ENCODE measurements around the gene MAP4K3. TPM values are rescaled to one million over a fixed set of nuclear protein-coding genes. Genes with fewer than 3 reads are reported as not detected.
"Not testable (repeated sequence)": the region's sequence is repeated elsewhere in the genome, so short reads cannot be mapped to it uniquely, and the experiment has no call there.

The MAP4K3 gene
- total RNA-seq, 1 donor from 2014 or later = 59.2 TPM

GRCh38 chr2:39301352-39301751 lies 135.7 kb downstream of the MAP4K3 start:
- no peak for DNase-seq

GRCh38 chr2:39300044-39300978 lies 136.8 kb downstream of the MAP4K3 start:
- no peak for DNase-seq

- no peak for DNase-seq
Observed at GRCh38 chr2:39290433-39290832, 146.7 kb downstream of the MAP4K3 start.

GRCh38 chr2:39289609-39290008 lies 147.5 kb downstream of the MAP4K3 start:
- no peak for DNase-seq

GRCh38 chr2:39283561-39283960 lies 153.5 kb downstream of the MAP4K3 start:
- DNase-seq = no peak

GRCh38 chr2:39281391-39281790 lies 155.7 kb downstream of the MAP4K3 start:
- DNase-seq = no peak

- DNase-seq = no peak
Observed at GRCh38 chr2:39275016-39275415, 162.1 kb downstream of the MAP4K3 start.

GRCh38 chr2:39269941-39270340 lies 167.1 kb downstream of the MAP4K3 start:
- DNase-seq = no peak

GRCh38 chr2:39266916-39267434 lies 170.1 kb downstream of the MAP4K3 start:
- DNase-seq = no peak

GRCh38 chr2:39266139-39266805 lies 170.8 kb downstream of the MAP4K3 start:
- no peak for DNase-seq

GRCh38 chr2:39265315-39265714 lies 171.8 kb downstream of the MAP4K3 start:
- no peak for DNase-seq

- DNase-seq = no peak
Observed at GRCh38 chr2:39264733-39265132, 172.4 kb downstream of the MAP4K3 start.

GRCh38 chr2:39260087-39260486 lies 177.0 kb downstream of the MAP4K3 start:
- no peak for DNase-seq

GRCh38 chr2:39256040-39256439 lies 181.0 kb downstream of the MAP4K3 start:
- DNase-seq = no peak

GRCh38 chr2:39252888-39253518 lies 184.1 kb downstream of the MAP4K3 start:
- no peak for DNase-seq

GRCh38 chr2:39247512-39248043 lies 189.5 kb downstream of the MAP4K3 start:
- DNase-seq = no peak

GRCh38 chr2:39246382-39246980 lies 190.6 kb downstream of the MAP4K3 start:
- no peak for DNase-seq

- DNase-seq = not testable (repeated sequence)
Observed at GRCh38 chr2:39244963-39245625, 192.0 kb downstream of the MAP4K3 start.

- DNase-seq = not testable (repeated sequence)
Observed at GRCh38 chr2:39244241-39244862, 192.7 kb downstream of the MAP4K3 start.

- DNase-seq = no peak
Observed at GRCh38 chr2:39243469-39244123, 193.5 kb downstream of the MAP4K3 start, which contains the start of gene CDKL4. Gene CDKL4 (minus strand): TSS chr2:39243970.

Data from skin of body (tissue), 2 donors.